Hematopoietic multipotent progenitor cell treated with erythropoietin and hydrocortisone succinate and interleukin-3 and kit ligand, for 4 days (in vitro differentiated cells): ENCODE data around the gene C1QTNF6.

Source experiments
- DNase-seq: peaks from one replicate; pipeline ENCODE4 v3.0.0-alpha.2; 2015

Gene C1QTNF6

GRCh38 chr22:37190262-37190780 is 2.3 kb upstream of the C1QTNF6 start:
- DNase-seq = no peak

- DNase-seq = no peak
Measured at GRCh38 chr22:37188901-37189466, 937 bp upstream of the C1QTNF6 start.

DNA sequence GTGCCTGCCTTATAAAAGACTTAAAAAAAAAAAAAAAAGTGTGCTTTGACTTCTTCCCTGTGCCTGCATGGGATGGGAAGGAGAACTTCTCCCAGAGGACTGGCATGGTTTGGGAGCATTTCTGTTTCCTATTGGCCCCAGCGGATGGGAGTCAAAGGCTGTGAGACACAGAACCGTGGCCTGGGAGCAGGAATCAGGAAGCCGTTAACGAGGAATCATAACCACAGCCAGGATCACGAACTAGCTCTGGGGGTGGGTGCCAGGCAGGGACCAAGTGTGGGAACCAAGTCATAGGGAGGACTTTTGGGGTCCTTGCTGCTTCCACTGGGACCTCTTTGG is 526 bp downstream of the C1QTNF6 start:
- no peak for DNase-seq

GRCh38 chr22:37186997-37187522 is 987 bp downstream of the C1QTNF6 start:
- no peak for DNase-seq

GRCh38 chr22:37186228-37186996 is 1.6 kb downstream of the C1QTNF6 start:
- peak; percentile 92 for DNase-seq

DNA sequence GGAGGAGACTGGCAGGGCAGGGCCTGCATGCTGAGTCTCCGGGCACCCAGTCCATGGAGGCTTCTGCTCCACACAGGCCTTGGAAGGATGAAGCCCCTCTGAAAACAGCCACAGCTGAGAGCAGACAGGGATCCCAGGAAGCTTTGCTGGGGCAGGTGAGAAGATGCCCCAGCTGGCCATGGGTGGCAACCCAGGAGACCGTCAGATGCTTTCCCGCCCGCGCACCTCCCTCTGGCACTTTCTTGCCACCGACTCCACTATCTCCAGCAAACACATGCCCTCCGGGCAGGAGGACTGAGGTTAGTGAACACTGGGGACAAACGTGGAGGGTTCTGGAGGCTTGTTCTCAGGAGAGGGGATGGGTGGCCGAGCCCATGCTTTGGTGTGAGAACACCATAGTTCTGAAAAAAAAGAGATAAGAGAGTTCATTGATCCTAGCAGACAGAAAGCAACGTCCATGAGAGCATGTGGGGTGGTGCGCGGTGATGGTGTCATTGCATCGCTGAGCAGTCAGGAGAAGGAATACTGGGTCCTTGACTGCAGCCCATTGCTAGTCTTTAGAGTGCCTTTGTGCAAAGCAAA is 2.3 kb downstream of the C1QTNF6 start:
- peak; percentile 78 for DNase-seq

- no peak for DNase-seq
Measured at GRCh38 chr22:37184816-37185541, 3.1 kb downstream of the C1QTNF6 start.

- no peak for DNase-seq
Measured at GRCh38 chr22:37184380-37184755, 3.7 kb downstream of the C1QTNF6 start.

DNA sequence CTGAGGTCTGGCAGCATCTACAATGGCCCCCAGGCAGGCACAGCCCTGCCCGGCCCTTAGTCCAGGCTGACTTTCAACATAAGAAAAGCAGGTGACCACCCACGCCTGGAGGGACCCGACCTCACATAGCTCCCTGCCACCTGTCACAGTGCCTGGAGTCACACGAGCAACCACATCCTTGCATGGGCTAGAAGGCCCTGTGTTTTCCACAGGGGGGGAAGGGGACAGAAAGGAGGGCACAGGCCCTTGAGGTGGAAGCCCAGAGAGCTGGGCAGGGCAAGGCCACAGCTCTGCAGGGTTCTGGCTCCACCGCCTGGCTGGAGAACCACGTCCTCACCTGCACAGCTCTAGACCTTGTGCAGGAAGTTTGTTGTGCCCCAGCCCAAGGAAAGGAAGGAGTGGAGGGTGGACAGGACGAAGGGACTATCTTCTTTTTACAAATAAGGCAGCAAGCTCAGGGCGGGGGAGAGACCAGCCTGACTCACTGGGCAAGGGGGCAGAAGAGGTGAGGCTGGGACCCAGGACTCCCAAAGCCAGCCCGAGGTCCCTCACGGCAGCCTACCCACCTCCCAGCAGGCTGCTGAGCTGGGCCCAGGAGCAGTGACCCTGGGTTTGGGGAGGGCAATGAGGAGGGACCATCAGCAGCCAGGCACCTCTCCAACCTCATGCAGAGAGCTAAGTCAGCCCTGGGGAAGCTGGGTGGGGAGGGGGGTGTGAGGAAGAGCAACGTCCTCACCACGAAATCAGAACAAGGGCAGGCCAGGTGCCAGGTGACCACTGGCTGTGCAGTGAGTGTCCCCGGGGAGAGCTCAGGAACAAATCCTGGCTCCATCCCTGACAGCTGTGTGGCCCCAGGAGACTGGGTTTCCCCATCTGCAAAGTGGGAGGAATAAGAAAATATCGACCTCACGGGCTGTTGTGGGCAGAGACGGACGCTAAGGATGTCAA is 4.3 kb downstream of the C1QTNF6 start:
- DNase-seq = no peak

- no peak for DNase-seq
Measured at GRCh38 chr22:37182949-37183245, 5.2 kb downstream of the C1QTNF6 start.

DNA sequence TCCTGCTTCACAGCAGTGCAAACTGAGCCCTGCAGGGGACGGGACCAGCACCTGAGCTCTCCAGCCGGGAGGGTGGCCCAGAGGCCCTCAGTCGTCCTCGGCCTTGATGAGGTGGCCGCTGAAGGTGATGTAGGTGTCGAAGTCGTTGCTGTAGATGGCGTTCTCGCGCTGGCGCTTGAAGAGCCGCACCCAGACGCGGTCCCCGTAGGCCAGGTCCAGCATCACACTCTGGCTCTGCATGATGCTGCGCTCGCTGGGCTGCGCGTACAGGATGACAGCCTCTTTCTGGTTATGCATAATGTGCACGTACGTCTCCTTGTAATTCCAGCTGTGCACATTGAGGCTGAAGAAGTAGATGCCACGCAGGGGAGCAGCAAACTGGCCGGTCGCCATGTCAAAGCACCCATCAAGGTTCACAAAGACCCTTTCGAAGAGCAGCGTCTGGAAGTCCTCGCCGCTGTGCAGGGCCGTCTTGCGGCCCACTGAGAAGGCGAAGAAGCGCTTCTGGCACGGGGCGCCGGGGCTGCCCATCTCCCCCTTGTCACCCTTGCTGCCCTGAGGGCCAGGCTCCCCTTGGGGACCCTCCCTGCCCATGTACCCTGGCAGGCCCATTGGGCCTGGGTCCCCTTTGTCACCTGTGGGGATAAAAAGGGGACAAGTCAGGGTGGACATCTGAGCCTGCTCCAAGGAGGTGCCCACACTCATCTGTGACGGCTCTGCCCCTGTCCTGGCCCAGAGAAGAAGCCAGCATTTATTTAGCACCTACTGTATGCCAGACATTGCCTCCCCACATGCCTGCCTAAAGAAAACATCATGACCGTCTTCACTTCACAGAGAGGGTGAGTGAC is 5.7 kb downstream of the C1QTNF6 start:
- DNase-seq = no peak

DNA sequence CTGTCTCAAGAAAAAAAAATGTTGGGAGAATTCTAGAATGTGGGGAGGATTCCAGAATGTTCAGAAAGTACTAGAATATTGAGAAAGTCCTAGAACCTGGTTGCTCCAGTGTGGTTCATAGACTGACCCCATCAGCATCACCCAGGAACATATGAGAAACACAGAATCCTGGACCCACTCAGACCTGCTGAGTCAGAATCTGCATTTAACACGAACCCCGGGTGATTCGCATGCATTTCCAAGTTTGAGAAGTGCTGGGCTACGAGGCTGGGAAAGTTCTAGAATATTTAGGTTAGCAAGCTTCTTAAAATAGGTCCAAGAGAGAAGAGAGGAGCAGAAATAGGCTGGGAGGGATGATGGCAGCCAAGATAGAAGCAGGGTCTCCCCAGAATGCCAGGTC is 6.4 kb downstream of the C1QTNF6 start:
- DNase-seq = no peak

- DNase-seq = no peak
Measured at GRCh38 chr22:37180531-37181231, 7.4 kb downstream of the C1QTNF6 start.

DNA sequence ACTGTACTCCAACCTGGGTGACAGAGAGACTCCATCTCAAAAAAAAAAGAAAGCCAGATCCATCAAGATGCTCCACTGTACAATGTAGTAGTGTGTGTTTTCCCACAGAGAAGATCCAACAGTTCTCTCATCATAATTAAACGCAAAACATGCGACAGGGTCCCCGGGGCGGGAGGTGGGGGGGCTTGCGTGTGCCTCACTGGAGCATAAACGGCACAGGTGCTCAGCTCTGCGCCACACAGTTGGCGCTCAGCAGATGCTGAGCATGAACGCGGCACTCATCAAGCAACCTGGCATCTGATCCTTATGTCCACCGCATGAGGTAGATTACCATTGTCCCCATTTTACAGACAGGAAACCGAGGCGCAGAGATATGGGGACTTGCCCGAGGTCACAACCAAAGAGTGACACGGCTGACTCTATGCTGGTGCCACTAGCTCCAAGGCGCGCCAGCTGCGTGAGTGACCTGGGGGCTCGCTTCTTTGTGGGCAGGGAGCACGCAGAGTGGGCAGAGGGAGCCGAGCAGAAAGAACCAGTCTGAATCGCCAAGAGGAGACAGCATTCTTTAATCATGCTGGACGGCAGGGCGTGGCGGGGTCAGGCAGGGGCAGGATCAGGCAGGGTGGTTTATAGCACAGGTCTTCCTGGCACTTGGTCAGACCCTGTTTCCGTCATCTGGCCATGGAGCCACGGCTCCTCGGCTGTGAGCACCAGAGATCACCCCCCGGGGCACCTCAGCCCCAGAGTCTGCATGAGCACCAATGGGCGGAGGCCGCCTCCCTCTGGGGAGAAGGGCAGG is 8.2 kb downstream of the C1QTNF6 start:
- DNase-seq = no peak

DNA sequence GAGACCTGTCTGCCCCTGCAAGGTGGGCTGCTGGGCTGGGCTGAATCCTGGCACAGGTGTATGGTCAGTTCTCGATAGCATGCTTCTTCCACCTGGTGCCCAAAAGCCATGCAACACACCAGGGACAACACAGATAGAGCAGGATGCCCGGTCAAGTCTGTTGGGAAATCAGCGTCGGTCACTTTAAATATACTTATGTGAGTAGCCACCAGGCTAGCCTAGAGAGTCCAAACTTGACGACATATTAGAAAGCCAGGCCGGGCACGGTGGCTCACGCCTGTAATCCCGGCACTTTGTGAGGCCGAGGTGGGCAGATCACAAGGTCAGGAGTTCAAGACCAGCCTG is 8.9 kb downstream of the C1QTNF6 start:
- no peak for DNase-seq

GRCh38 chr22:37178350-37179125 is 9.5 kb downstream of the C1QTNF6 start:
- no peak for DNase-seq

GRCh38 chr22:37177755-37178154 is 10.3 kb downstream of the C1QTNF6 start:
- DNase-seq = no peak

GRCh38 chr22:37177221-37177620 is 10.8 kb downstream of the C1QTNF6 start:
- DNase-seq = no peak

DNA sequence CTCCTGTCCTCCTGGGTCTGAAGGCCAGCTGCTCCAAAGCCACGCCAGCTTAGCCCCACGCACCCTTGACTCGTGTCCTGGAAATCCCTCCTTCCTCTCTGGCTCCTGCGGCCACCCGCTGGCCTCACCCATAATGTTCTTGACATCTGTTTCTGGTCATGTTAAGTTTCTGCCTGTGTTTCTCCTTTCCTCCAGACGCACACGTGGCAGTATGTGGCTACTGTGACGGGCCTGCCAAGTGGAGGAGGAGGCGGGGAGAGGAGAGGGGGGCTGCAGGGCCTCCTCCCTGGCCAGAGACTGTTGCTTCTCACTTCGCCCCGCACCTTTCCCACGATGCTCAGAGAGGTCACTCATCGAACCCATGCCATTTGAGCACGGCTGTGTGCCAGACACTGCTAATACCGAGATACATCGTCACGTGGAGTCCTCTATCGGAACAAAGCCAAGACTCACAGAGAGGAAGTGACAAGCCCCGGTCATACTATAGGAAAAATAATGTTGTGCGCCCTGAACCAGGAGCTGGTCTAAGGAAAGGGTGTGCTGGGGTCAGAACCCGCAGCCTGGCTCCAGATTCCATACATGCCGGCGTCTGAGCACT is 11.5 kb downstream of the C1QTNF6 start:
- peak; percentile 85 for DNase-seq
